ENCODE results near the gene USP3. TPM values are rescaled to one million over a fixed set of nuclear protein-coding genes. Genes with fewer than 3 reads are reported as not detected.

USP3 gene
- total and polyA plus RNA-seq, 10 donors, result 29.5 to 136 (median 95.0) TPM

DNA sequence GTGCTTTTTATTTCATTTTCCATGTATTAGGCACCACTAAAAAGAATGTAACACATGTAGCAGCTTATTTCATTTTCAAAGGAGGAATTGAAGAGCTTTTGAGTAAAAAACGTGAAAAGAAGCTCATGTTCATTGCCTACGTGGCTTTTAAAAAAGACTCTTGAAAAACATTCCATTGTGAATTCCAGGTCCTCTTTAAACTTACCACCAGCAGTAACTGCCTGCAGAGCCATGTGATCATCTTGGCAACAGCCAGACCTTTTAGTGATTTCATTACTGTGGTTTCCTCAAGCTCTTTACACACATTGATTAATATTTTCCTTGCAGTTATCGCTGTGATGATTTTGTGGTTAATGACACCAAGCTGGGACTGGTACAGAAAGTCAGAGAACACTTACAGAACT is 49.0 kb downstream of the USP3 start:
- Histone ChIP-seq H3K36me3 (peaks cover 0 to 67% (median 27%) of the 10 kb centered on the region in 6 donors), H3K9me3 (no peaks in the 10 kb centered on the region), H3K27ac (peak overlapping the region in 7 of 8 donors; percentile 1 to 49 (median 27)), H3K27me3 (replicated peaks in 1 of 7) (no peaks in the 10 kb centered on the region), H3K4me1 (peaks cover 6 to 64% (median 31%) of the 10 kb centered on the region in 6 donors), H3K4me3 (no peak overlapping the region)
- no peak for TF ChIP-seq CTCF (IDR thresholded peaks at IDR 0.05 in 8 of 11, conservative IDR thresholded peaks at IDR 0.05 in 3 of 11)
- peak in 1 of 3 donors; percentile 29 for TF ChIP-seq POLR2AphosphoS5 (IDR thresholded peaks at IDR 0.05)
- WGBS, 5 donors, result 15 to 42% (median 25%) methylated on average over 3 of the region's 3 CpGs
- intact Hi-C loops (cut with DNase I; ENCODE audit: low total_unique reads), result no loop called here
- DNase-seq, result no peak

DNA sequence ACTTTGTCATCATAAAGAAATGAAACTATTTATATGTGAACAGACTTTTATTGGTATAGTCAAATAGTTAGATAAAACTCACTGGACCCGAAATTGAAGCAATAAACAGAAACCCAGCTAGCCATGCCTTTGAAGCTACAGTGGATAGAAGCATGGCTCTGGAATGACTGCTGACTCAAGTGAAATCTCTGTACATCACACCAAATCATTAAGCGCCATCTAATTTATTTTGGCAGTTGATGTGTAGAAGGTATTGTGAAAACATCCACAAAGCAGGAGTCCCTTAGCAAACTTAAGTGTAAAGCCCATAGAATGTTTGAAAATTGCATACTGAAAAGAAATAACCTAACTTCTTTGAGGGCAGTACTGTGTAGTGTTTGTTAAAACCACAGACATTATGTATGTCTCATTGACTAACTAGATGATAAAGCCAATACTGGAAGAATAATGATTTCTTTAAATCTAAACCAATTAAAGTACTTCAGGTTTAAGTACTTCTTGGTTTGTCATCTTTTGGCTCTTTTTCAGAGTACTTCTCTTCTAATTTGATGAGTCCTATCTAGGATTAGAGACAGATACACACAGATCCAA is 50.0 kb downstream of the USP3 start:
- WGBS, 5 donors, result 90 to 99% (median 95%) methylated on average over 2 of the region's 2 CpGs
- peaks cover 0 to 77% (median 33%) of the 10 kb centered on the region in 6 donors for H3K36me3 ChIP-seq
- DNase-seq, result no peak
- no peak for TF ChIP-seq CTCF (IDR thresholded peaks at IDR 0.05 in 8 of 11, conservative IDR thresholded peaks at IDR 0.05 in 3 of 11)
- TF ChIP-seq POLR2AphosphoS5 (IDR thresholded peaks at IDR 0.05), result no peak
- no peak for TF ChIP-seq POLR2A (IDR thresholded peaks at IDR 0.05)
- no peaks in the 10 kb centered on the region for H3K9me3 ChIP-seq
- H3K27me3 ChIP-seq (replicated peaks in 1 of 7), result no peaks in the 10 kb centered on the region
- peak overlapping the region in 3 of 8 donors; percentile 4 to 49 (median 40) for H3K27ac ChIP-seq
- intact Hi-C loops (cut with DNase I; ENCODE audit: low total_unique reads), result no loop called here
- H3K4me1 ChIP-seq, result peaks cover 6 to 55% (median 33%) of the 10 kb centered on the region in 6 donors
- no peak overlapping the region for H3K4me3 ChIP-seq

DNA sequence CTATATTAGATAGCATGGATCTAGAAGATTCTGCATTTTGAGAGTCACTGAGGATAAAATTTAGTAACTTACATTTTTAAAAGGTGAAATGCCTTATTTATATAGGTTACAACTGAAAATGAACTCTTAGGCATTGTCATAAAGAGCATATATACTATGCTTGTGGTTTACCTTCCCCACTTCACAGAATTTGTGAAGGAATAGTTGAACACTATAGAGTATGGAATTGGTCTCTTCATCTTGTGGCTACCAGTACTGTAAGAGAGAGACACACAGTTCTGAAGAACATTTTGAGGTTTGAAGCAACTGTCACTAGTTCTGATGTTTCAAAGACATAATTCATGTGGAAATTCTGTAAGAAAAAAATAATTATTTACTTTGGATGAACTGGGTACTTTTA is 51.1 kb downstream of the USP3 start:
- peaks cover 0 to 81% (median 44%) of the 10 kb centered on the region in 6 donors for H3K36me3 ChIP-seq
- no peak overlapping the region for H3K4me3 ChIP-seq
- H3K4me1 ChIP-seq, result peaks cover 6 to 48% (median 33%) of the 10 kb centered on the region in 6 donors
- no peak for DNase-seq
- no peaks in the 10 kb centered on the region for H3K9me3 ChIP-seq
- intact Hi-C loops (cut with DNase I; ENCODE audit: low total_unique reads), result no loop called here
- H3K27ac ChIP-seq, result no peak overlapping the region
- TF ChIP-seq POLR2A (IDR thresholded peaks at IDR 0.05), result no peak
- TF ChIP-seq CTCF (IDR thresholded peaks at IDR 0.05 in 8 of 11, conservative IDR thresholded peaks at IDR 0.05 in 3 of 11), result no peak
- no peak for TF ChIP-seq POLR2AphosphoS5 (IDR thresholded peaks at IDR 0.05)
- H3K27me3 ChIP-seq (replicated peaks in 1 of 7), result no peaks in the 10 kb centered on the region

- WGBS, 5 donors, result 54 to 69% (median 66%) methylated on average over 6 of the region's 6 CpGs
- TF ChIP-seq POLR2AphosphoS5 (IDR thresholded peaks at IDR 0.05), result no peak
- TF ChIP-seq POLR2A (IDR thresholded peaks at IDR 0.05), result no peak
- no peak for TF ChIP-seq CTCF (IDR thresholded peaks at IDR 0.05 in 8 of 11, conservative IDR thresholded peaks at IDR 0.05 in 3 of 11)
These were observed 51.9 kb downstream of the USP3 start for GRCh38 chr15:63556246-63556645.

More at GRCh38 chr15:63556246-63556645, 51.9 kb downstream of the USP3 start:
- Histone ChIP-seq H3K36me3 (peaks cover 0 to 88% (median 51%) of the 10 kb centered on the region in 6 donors), H3K27ac (peak overlapping the region in 2 of 8 donors; percentile 26 to 43), H3K9me3 (no peaks in the 10 kb centered on the region), H3K4me3 (no peak overlapping the region), H3K4me1 (peaks cover 6 to 48% (median 33%) of the 10 kb centered on the region in 6 donors), H3K27me3 (replicated peaks in 1 of 7) (no peaks in the 10 kb centered on the region)
- intact Hi-C loops (cut with DNase I; ENCODE audit: low total_unique reads), result no loop called here
- no peak for DNase-seq
